Stimulated activated naive CD4-positive, alpha-beta T cell treated with Interleukin-2 at 50 U/mL for 16 hours (primary cell): ENCODE measurements around the gene PCTP.

Experiments
- DNase-seq: peaks from one replicate; lab custom pipeline; 2025; lab: John Stamatoyannopoulos, UW

PCTP gene

DNA sequence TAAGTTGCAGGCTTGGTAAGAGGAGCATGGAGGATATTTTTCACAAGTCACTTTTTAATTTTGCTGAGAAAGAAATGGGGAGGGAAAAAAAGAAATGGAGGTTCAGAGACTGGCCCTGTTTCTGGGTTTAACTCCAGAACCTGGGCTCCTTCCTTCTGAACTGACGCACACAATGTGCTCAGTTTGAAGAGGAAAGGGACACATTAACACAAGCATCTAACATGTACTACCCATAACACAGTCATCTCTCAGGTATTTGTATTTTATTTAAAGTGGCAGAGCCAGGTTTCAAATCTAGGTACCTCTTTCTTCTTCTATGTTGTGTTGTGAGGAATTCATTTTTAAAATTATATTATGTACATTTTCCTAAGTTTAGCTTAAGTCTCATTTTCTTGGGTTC, 22.9 kb upstream of the PCTP start:
- no peak for DNase-seq

DNA sequence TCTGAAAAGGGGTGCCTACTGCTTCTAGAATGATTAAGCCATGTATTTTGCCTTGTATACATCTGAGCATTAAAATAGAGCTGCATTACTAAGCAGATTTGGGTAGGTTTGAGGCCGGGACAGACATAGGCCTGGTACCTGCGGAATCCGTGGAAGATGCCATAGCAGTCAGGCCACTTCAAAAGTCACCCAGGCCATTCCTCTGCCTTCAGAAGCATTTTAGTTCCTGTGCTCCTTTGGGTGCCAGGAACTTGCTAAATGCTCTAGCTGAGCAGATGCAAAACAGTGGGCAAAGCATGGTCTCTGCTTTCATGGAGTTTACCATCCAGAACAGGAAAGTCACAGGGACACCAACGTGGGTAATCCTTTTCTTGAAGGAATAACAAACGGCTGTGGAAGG, 22.5 kb upstream of the PCTP start:
- no peak for DNase-seq

DNA sequence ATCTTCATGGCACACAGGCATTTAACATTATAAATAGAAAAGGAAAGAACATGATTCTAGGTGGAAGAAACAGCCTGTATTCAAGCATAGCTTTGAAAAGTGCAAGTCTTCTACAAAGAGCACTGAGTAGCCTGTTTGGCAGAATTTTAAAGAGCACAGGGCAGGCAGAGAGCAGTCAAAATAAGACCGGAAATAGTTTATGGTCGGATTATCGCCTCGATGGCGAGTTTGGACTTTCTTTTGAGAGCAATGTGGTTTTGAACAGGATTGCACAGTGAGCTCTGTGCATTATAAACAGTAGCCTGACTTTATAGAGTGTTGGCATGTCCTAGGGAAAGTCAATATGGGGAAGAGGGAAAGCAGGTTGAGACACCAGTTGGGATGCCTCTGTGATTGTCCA, 22.0 kb upstream of the PCTP start:
- DNase-seq, result no peak

DNA sequence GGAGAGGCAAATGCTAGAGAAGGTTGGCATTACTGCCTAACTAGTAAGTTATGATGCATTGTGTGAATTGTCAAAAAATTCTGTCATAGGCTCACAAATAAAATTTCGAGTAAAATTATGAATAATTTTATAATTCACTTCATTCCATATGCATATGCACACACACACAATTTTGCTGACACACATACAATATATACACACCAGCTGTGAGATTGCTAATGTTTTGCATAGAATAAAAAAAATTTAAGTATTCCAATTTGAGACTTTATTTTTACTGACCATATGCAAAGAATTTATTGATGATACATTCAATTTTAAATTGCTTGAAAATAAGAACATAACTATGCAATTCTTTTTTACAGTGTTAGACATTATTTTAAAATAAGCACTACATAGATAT, 21.4 kb upstream of the PCTP start:
- DNase-seq, result no peak

DNA sequence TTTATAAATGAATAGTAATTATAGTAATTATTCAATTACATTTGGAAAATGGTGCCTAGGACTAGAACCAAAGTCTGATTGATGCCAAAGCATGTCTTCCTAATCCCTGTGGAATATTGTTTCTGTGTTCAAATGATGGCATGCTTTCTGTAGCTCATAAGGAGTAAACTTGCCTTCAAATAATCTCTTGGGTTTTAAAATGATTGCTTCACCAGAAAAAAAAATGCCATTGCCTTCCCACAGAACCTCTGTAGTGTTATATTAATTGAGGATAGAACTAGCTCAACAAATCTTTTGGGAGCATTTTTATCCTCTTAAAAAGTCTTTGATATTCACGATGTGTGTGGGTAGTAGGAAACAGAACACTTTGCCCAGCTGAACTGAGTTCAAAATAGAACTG, 20.5 kb upstream of the PCTP start:
- DNase-seq, result no peak

DNA sequence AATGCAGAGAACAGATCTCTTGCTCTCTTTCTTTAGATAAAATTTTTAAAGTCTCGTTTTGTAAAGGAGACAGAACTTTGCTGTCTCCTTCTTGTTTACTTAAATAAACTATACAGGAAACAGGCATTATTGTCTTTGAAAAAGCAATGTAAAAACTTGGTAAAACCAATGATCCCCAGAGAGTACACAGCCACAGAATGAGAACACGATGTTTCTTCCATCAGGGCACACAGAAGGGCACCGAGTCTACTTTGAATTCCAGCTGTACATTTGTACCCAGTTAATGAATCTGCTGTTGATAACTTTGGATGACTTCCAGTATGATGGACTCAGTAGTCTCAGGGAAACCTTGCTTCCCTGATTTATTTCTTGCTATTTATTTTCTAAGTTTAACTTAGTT, 20.0 kb upstream of the PCTP start:
- DNase-seq, result no peak

DNA sequence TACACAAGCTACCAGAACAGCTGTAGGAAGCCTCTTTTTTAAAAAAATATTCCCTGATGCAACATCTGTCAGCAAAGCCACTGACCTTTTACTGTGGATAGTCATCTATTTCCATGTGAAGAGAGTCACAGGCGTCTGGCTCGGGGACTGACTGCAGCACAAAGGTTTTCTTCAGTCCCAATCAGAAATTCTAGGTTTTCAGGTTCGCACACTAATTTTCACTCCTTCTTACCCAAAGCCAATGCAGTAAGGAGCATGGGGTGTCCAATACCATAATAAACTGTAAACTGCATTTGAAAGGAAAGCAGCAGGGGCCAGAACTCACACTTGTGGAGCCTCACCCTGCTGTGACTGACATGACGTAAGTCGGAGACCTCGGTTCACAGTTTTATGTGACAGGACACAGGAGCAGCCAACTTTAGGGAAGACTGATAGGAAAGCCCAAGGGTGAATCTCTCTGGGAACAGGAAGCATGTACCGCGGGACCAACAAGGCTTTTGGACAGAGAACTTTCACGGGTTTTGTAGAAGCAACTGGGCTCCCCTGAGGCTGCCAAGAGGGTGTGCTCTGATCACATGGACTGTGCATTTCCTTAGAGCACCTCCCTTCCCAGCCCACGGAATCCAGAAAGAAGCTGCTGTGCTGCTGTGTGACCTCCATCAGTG, 19.1 kb upstream of the PCTP start:
- no peak for DNase-seq

DNA sequence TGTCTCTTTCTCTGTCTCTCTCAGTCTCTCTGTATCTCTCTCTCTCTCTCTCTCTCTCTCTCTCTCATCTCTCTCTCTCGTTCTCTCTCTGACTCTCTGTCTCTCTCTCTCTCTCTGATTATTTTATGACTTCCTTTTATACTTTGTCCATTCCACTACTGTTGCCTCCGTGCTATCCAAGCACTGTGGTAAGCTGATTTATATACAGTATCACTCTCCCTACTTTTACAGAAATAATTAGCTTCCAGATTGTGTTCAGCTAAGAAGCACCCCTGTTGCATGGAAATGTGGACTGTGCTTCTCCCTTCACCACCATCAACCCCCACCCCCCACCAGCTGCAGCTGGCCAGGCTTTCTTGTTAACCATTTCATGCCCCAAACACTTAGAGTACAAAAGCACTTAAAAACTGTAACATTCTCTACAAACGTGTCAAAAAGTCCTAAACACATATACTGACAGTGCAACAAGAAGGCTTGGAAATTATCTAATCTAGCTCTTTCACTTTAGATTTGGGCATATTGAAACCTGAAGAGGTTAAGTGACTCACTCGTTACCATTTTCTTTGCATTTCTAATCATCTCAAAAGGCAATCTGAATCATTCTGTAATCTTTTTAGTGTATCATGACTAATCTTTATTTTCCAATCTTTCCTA, 16.6 kb upstream of the PCTP start:
- DNase-seq, result no peak

DNA sequence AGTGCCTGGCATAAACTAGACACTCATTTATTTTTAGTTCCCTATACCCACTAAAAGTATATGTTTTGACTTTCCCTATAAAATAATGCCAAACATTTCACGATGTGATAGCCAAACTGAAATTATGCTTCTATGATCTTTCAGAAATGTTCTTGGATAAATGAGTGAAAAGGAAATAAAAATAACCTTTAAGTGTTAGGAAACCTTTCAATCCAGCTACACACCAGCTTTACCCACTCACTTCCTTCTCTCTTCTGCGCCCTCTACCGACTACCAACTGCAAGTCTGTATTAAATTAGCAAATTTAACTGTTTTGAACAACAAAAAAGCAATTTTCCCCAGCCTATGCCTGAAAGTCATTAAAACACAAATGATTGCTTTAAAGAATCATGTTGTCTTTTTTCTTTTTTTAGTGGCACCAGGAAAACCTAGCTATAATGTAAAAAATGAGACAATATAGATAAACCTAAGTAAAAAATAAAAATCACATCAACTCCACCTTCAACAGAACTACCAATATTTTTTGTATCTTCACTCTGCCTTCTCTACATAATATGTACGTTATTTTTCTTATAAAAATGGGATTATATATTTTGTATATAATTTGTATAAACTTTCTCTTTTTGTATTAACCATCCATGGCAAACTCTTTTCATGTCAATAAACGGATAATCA, 15.0 kb upstream of the PCTP start:
- peak; percentile 2 for DNase-seq

DNA sequence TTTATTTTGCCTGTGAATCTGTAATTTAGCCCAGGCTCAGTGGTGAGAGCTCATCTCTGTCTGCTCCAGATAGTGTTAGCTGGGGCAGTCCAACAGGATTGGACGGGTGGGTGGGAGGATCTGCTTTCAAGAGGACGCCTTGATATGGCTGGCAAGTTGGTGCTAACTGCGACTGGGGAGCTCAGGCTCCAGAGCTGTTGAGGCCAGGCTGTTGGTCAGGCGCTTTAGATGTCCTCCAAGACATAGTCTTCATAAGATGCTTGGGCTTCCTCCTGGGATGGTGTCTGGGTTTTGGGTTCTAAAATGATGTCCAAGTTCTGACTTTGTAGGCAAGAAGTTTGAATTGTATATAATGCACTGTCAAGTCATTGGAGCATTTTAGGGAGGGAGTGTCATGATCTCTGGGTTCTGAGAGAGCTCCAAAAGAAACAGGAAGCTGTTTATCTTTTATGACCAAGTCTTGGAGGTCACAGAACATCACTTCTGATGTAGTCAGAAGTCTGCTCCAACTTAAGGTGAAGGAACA, 12.8 kb upstream of the PCTP start:
- DNase-seq, result no peak

DNA sequence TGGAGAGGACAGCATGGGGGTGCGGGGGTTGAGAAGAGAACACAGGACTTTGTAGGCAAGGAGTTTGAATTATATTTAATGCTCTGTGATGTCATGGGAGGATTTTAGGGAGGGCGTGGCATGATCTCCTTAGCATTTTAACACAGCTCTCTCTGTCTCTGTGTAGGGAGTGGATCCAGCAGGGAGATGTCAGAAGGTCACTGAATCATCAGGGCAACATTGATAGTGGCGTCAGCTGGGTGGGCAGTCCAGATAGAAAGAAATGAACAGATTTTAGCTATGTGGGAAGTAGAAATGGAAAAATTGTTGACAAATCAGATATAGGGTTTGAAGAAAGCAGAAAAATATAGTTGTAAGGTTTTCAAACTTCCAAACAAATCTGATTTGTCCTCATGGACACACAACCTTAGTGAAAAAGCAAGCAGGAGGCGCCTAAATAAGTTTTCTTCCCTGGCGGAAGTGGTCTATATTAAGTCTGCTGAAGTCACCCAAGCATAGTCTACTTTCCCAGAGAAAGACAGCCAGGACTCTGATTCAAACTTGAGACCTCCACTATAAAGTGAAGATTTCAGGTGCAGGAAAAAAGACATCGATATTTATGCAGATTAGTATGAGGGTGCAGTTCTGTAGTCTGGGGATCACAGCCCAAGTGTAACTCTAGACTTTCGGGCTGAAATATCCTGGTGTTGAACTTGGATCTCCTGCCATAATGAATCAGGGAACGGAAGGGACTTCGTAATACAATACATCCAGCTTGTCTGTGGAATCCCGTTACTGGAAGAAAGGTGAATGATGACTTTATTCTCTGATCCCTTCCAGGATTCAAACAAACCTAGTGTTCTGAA, 10.1 kb upstream of the PCTP start:
- DNase-seq, result no peak

DNA sequence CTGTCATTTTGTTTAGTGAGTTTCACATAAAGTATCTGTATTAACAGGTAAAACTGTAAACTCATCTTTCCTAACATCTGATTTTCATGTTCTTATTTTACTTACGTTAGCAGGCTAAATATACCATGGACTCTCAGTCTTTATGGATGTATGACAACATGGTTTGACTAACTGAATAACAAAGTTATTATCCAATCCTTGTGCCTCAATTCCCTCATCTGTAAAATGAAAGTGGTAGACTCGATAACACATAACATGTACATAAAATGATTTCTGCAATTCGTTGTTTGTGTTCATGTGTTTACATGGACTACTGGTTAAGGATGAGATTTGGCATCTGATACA, 9.5 kb upstream of the PCTP start:
- no peak for DNase-seq

DNA sequence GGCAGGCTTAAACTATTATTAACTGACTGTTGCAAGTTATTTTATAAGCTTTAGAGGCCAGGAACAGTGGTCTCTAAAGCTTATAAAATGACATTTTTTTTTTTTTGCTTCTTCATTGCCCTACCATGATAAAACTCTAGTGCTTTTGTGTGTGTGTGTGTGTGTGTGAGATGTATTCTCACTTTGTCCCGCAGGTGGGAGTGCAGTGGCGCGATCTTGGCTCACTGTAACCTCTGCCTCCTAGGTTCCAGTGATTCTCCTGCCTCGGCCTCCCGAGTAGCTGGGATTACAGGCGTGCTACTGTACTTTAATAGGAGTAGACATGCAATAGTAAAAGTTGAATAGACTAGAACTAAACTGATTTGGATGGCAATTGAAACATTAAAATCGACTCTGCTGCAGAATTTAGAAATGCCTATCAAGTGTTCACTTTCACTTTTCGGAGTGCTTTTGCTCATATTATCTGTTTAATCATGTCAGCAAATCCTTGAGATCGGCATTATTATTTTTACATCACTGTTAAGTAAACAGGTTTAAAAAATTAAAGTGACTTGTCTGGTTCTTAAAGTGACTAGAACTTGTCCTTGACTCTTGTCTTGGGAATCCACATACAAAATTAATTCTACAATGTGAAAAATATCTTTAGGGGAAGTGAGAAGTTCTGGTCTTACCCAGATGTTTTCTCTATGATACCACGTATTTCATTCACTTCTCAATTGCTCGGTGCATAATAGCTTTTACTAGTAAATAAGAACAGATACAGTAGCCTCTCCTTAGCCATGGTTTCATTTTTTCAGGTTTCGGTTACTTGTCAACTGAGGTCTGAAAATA, 8.4 kb upstream of the PCTP start:
- no peak for DNase-seq

DNA sequence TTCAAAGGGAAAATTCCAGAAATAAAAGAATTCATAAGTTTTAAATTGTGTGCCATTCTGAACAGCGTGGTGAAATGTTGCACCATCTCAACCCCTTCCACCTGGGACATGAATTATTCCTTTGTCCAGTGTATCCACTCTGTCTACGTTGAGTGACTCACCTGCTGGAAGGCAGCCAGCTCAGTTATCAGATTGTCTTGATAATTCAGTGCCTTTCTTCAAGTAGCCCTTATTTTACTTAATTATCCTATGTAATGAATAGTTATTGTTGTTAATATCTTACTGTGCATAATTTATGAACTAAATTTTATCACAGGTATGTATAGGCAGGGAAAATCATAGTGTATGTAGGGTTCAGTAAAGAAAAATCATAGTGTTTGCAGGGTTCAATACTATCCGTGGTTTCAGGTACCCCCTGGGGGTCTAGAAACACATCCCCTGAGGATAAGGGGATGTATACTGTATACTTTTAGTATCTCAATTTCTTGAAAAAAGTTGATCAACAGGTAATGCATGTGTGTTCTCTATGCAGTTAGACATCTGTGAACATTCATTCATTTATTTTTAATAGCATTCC, 7.7 kb upstream of the PCTP start:
- DNase-seq, result no peak

DNA sequence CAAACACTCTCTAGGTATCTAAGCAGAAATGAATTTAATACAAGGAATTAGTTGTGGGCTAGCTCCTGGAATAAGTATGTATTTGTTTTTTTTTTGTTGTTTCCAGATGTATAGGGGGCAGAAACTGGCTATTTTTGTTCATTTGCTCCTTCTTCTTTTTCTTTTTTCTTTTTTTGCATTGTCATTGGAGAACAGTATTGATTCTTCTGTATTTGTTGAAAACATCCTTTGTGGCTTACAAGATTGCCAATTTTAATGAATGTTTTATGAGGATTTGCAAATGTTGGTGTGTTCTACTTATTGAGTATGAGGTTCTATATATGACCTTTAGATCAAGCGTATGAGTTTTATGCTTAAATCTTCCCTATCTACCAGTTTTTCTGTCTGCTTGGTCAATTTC, 5.6 kb upstream of the PCTP start:
- no peak for DNase-seq

DNA sequence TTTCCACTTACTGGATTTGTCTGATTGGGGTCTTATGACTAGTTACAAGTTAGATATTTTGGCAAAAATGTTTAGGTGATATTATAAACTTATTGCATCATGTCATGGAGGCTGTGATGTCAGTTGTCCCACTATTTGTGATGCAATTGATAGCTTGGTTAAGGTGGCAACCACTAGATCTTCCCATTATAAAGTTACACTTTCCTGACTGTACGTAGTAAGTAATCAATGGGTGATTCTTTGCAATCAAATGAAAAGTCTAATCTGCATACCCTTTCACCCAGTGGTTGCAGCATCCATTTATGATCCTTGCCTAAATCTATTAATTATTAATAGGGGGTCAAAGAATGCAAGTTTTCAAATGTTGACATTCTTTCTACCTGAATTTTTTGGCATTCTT, 4.4 kb upstream of the PCTP start:
- no peak for DNase-seq

DNA sequence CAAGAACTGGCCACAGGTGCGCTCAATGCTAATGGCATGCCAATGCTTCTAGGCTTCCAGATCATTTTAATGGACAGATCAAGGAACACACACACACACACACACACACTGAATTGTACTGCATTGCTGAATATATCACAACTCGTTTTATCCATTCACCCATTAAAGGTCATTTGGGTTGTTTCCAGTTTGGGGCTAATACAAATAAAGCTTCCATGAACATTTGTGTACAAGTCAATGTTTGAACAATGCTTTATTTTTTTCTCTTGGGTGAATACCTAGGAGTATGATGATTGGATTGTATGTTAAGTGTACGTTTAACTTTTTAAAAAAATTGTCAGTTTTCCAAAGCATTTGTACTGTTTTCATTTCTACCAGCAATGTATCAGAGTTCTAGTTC, 3.6 kb upstream of the PCTP start:
- DNase-seq, result no peak

DNA sequence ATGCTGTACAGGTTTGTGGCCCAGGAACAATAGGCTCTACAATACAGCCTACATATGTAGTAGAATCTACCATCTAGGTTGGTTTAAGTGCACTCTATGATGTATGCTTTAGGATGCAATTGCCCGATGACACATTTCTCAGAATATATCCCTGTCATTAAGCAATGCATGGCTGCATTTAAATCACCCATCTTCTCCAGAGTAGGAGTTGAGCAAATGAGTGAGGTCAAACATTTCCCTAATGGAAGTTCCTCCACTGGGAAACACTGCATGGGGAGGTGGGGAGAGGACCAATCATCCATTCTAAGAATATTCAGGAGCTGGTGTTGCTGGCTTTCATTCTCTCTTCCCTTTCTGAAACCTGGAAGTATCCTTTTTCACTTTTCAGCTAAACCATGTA, 2.0 kb upstream of the PCTP start:
- DNase-seq, result no peak

DNA sequence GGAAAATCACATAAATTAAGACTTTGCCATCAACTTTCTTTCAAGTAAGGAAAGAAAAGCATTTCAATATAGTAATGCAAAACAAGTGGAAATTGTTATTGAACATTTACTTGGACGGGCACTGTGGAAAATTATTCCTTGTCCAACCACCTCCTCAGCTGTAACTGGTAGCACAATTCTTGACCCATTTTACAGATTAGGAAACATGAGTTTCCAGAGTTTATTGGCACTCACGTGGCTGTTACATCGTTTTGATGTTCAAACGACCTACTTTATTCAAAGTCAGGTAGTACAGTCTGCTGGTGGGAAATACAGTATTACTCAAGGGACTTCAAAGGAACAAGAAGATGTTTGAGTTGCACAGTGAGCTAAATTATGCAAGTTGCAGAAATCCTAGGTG, 866 bp upstream of the PCTP start:
- DNase-seq, result no peak

DNA sequence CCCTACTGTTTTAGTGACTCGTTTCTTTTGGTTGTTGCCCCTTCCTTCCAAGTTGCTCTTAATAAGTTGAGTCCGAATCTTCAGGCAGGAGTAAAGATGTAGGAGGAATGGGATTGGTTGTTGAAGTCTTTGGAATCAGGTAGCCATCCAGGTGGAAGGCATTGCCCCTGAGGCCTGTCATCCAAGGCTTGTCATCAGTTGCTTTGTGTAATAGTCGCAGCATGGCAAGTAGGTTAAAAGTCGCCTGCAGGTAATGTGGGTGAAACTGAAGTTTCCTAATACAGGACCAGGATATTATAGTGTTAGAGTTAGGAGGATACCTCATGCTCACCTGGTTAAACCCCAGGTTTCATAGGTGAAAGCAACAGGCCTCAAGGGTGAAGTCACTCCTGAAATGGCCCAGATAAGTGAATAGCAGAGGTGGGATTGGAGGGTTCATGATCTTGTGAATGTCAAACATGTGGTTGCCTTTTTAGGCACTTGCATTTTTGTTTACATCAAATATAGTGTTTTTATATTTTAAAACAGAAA, 934 bp downstream of the PCTP start:
- DNase-seq, result no peak

DNA sequence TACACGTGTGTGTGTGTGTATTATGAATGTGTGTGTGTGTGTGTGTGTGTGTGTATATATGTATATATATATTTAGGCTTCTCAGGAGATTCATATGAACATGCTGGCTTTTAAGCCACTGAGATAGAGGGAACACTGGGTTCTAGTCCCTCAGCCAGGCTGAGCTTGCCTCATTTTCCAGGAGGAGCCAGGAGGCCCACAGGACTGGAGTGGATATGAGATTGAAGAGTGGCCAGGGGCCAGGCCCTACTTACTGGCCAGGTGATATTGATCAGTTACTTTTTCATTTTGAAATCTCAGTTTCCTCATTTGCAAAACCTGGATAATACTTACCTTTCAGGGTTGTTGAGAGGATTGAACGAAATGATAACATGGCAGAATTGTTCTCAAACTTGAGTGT, 5.8 kb downstream of the PCTP start:
- DNase-seq, result no peak
